Measurements from ENCODE around the gene ZFHX2.

The ZFHX2 gene

DNA sequence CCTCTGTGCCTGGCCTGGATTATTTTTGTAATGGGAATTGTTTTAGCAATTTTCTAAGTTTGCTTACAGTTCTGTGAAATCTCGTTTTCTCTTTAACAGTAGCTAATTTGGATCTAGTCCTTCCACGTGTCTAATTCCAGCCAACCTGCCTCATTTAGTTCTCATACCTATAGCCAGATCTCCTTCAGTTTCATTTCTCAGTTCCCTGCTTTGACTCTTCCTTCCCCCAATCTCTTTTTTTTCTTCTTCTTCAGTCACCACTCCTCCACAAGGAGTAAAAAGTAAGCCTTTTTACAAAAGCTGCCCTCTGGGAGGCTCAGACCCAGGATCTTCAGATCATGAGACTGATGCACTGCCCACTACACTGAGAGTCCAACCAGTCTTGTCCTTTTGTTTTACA is 6.0 kb upstream of the ZFHX2 start:
- TF ChIP-seq, protein P1, sequence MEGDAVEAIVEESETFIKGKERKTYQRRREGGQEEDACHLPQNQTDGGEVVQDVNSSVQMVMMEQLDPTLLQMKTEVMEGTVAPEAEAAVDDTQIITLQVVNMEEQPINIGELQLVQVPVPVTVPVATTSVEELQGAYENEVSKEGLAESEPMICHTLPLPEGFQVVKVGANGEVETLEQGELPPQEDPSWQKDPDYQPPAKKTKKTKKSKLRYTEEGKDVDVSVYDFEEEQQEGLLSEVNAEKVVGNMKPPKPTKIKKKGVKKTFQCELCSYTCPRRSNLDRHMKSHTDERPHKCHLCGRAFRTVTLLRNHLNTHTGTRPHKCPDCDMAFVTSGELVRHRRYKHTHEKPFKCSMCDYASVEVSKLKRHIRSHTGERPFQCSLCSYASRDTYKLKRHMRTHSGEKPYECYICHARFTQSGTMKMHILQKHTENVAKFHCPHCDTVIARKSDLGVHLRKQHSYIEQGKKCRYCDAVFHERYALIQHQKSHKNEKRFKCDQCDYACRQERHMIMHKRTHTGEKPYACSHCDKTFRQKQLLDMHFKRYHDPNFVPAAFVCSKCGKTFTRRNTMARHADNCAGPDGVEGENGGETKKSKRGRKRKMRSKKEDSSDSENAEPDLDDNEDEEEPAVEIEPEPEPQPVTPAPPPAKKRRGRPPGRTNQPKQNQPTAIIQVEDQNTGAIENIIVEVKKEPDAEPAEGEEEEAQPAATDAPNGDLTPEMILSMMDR (IDR thresholded peaks at IDR 0.05; ENCODE audit: poor library complexity, severe bottlenecking): no peak
- Histone ChIP-seq H3K36me3 (ENCODE audit: low read depth) (peaks cover 40% of the 10 kb centered on the region), H3K4me1 (ENCODE audit: insufficient read depth, poor library complexity, severe bottlenecking) (no peaks in the 10 kb centered on the region), H3K27ac (ENCODE audit: poor library complexity, severe bottlenecking) (peak overlapping the region; percentile 41), H3K27me3 (ENCODE audit: insufficient read depth, poor library complexity, severe bottlenecking) (no peaks in the 10 kb centered on the region), H3K4me3 (ENCODE audit: severe bottlenecking) (no peak overlapping the region), H3K9me3 (ENCODE audit: severe bottlenecking) (no peaks in the 10 kb centered on the region)
- no peak for ATAC-seq (ENCODE audit: low read depth)
- DNase-seq (ENCODE audit: low spot score): no peak

DNA sequence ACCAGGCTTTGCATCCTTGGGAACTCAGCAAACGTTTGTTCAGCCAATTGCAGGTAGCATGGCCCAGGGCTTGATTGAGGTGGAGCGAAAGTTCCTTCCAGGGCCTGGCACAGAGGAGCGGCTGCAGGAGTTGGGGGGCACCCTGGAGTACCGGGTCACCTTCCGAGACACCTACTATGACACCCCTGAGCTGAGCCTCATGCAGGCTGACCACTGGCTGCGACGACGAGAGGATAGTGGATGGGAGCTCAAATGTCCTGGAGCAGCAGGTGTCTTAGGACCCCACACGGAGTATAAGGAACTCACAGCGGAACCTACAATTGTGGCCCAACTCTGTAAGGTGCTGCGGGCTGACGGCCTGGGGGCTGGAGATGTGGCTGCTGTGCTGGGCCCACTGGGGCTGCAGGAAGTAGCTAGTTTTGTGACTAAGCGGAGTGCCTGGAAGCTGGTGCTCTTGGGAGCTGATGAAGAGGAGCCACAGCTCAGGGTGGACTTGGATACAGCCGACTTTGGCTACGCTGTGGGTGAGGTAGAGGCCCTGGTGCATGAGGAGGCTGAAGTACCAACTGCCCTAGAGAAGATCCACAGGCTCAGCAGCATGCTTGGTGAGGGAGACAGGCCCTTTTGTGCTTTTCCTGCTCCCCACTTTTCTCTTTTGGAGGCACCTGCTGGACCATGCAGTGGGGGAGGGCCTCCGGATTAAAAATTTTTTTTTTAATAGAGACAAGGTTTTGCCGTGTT is 5.3 kb upstream of the ZFHX2 start:
- Histone ChIP-seq H3K36me3 (ENCODE audit: low read depth) (peaks cover 34% of the 10 kb centered on the region), H3K27me3 (ENCODE audit: insufficient read depth, poor library complexity, severe bottlenecking) (no peaks in the 10 kb centered on the region), H3K9me3 (ENCODE audit: severe bottlenecking) (no peaks in the 10 kb centered on the region), H3K4me3 (ENCODE audit: severe bottlenecking) (peak overlapping the region; percentile 92), H3K4me1 (ENCODE audit: insufficient read depth, poor library complexity, severe bottlenecking) (no peaks in the 10 kb centered on the region), H3K27ac (ENCODE audit: poor library complexity, severe bottlenecking) (peak overlapping the region; percentile 41)
- TF ChIP-seq, protein P1 (IDR thresholded peaks at IDR 0.05; ENCODE audit: poor library complexity, severe bottlenecking): no peak
- DNase-seq (ENCODE audit: low spot score) (no peak), ATAC-seq (ENCODE audit: low read depth) (peak; percentile 5; the same call in 1 of the 3 replicates)

DNA sequence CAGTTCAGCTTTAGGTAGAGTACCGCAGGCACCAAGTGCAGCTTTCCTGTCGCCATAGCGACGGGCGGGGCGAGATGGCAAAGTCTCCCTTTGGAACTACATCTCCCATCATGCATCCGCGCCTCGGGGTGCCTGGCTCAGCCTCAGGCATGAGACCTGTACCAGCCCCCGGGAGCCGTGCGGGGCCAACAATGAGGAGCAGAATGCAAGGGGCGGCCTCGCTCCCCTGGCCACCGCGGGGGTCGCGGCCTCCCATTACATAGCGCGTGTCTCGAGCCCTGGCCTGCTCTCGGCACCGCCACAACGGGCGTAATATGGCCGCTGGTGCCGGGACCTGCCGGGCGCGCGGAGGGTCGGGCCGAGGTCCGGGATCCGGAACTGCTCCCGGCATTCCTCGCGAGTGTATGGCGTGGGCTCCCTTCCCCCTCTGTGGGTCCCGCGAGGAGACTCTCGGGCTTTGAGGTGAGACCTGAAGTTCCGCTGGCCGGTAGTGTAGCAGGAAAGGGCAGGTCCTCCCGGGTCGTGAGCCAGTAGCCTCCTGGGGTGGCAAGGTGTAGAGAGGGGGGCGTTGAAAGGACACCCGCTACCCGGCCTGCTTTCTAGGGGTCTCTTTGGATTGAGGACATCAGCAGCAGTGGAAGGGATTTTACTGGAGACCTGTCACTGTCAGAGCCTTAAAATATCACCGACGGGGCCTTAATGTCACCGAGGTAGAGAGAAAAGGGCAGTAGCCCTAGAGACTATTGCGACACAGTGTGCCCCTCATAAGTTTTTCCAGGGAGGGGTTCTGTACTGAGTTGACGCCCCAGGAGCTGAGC is 4.5 kb upstream of the ZFHX2 start, which contains the start of gene THTPA:
TSS of gene THTPA (plus strand) at position 390 of the 818 bp plus-strand sequence. CDS start 487 bp downstream, outside the sequence.
- Histone ChIP-seq H3K27me3 (ENCODE audit: insufficient read depth, poor library complexity, severe bottlenecking) (no peaks in the 10 kb centered on the region), H3K9me3 (ENCODE audit: severe bottlenecking) (no peaks in the 10 kb centered on the region), H3K27ac (ENCODE audit: poor library complexity, severe bottlenecking) (peak within 1 kb of the TSS; percentile 41), H3K4me1 (ENCODE audit: insufficient read depth, poor library complexity, severe bottlenecking) (no peaks in the 10 kb centered on the region), H3K36me3 (ENCODE audit: low read depth) (peaks cover 26% of the 10 kb centered on the region), H3K4me3 (ENCODE audit: severe bottlenecking) (peak within 1 kb of the TSS; percentile 92)
- peak; percentile 80 for ATAC-seq (ENCODE audit: low read depth)
- peak; percentile 97 for DNase-seq (ENCODE audit: low spot score)
- TF ChIP-seq, protein P1 (IDR thresholded peaks at IDR 0.05; ENCODE audit: poor library complexity, severe bottlenecking): no peak

DNA sequence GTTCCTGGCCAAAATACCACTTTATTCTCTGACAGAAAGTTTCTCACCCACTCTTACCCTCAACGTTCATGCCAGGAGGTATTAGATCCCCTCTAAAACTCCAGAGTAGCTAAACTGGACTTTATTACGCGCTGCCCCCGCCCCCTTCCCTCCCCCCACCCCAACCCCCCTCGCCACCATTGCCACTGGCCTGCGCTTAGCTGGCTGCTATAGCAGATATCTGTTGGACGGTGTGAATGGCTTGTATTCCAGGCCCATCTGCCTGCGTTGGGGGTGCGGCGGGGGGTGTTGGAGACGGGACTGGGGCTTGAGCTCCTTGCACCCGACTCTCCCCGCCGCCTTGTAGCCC is 3.9 kb upstream of the ZFHX2 start:
- Histone ChIP-seq H3K27ac (ENCODE audit: poor library complexity, severe bottlenecking) (peak overlapping the region; percentile 41), H3K27me3 (ENCODE audit: insufficient read depth, poor library complexity, severe bottlenecking) (no peaks in the 10 kb centered on the region), H3K4me3 (ENCODE audit: severe bottlenecking) (peak overlapping the region; percentile 92), H3K4me1 (ENCODE audit: insufficient read depth, poor library complexity, severe bottlenecking) (no peaks in the 10 kb centered on the region), H3K9me3 (ENCODE audit: severe bottlenecking) (no peaks in the 10 kb centered on the region), H3K36me3 (ENCODE audit: low read depth) (peaks cover 22% of the 10 kb centered on the region)
- DNase-seq (ENCODE audit: low spot score) (no peak), ATAC-seq (ENCODE audit: low read depth) (no peak)
- TF ChIP-seq, protein P1 (IDR thresholded peaks at IDR 0.05; ENCODE audit: poor library complexity, severe bottlenecking): no peak
